ENCODE results near the gene CDH1. TPM values are rescaled to one million over a fixed set of nuclear protein-coding genes. Genes with fewer than 3 reads are reported as not detected.

CDH1 gene
- total RNA-seq, 2 experiments from 2014 or later: not detected

DNA sequence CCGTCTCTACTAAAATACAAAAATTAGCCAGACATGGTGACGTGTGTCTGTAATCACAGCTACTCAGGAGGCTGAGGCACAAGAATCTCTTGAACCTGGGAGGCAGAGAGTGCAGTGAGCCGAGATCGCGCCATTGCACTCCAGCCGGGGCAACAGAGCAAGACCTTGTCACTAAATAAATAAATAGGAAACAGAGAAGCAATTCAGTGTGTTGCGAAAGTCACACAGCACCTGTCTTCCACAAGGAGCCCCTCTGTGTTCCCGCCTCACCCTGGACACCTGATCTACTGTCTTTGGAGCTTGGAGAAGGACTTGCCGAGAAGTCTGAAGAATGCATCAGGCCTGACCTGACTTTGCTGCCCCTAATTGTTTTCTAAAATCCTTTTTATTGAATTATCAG lies 3.5 kb upstream of the CDH1 start:
- POLR2A ChIA-PET: no interaction called here
- Mint-ChIP-seq H3K27me3 (ENCODE audit: low read depth) (peaks cover 27% of the 10 kb centered on the region), H3K36me3 (ENCODE audit: low read depth) (peaks cover 2% of the 10 kb centered on the region), H3K9me3 (ENCODE audit: insufficient read depth) (no peaks in the 10 kb centered on the region), H3K27ac (no peak overlapping the region), H3K4me1 (ENCODE audit: low read depth) (peaks cover 5% of the 10 kb centered on the region), H3K4me3 (no peak overlapping the region)
- ATAC-seq: no peak
- DNase-seq: no peak
- CTCF ChIA-PET: no interaction called here

DNA sequence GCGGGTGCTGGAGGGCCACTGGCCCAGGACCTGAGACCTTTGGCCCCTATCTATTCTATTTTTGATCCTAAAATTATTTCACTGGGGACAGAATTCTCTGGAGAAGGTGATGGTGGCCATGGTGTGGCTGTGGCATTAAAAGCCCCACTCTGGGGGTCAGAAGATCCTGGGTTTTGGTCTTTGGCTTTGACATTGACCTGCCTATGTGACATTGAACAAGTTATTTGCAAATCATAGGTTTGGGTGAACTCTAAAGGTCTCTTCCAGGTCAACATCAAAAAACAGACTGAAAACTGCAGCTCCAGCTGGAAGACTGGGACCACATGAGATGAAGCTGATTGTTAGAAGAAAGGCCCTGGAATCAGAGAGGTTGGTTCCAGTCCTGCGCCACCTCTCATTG lies 2.3 kb upstream of the CDH1 start:
- peaks cover 2% of the 10 kb centered on the region for H3K36me3 Mint-ChIP-seq (ENCODE audit: low read depth)
- CTCF ChIA-PET: no interaction called here
- H3K27ac Mint-ChIP-seq: no peak overlapping the region
- peaks cover 5% of the 10 kb centered on the region for H3K4me1 Mint-ChIP-seq (ENCODE audit: low read depth)
- H3K9me3 Mint-ChIP-seq (ENCODE audit: insufficient read depth): no peaks in the 10 kb centered on the region
- peaks cover 28% of the 10 kb centered on the region for H3K27me3 Mint-ChIP-seq (ENCODE audit: low read depth)
- DNase-seq (no peak), ATAC-seq (no peak)
- H3K4me3 Mint-ChIP-seq: no peak overlapping the region
- POLR2A ChIA-PET: no interaction called here

GRCh38 chr16:68736561-68736960 lies 531 bp upstream of the CDH1 start:
- H3K36me3 Mint-ChIP-seq (ENCODE audit: low read depth): peaks cover 2% of the 10 kb centered on the region
- H3K9me3 Mint-ChIP-seq (ENCODE audit: insufficient read depth): no peaks in the 10 kb centered on the region
- ChIA-PET POLR2A (no interaction called here), CTCF (no interaction called here)
- H3K4me1 Mint-ChIP-seq (ENCODE audit: low read depth): peaks cover 5% of the 10 kb centered on the region
- H3K4me3 Mint-ChIP-seq: peak overlapping the region; percentile 12
- peaks cover 32% of the 10 kb centered on the region for H3K27me3 Mint-ChIP-seq (ENCODE audit: low read depth)
- DNase-seq (no peak), ATAC-seq (no peak)
- H3K27ac Mint-ChIP-seq: no peak overlapping the region

DNA sequence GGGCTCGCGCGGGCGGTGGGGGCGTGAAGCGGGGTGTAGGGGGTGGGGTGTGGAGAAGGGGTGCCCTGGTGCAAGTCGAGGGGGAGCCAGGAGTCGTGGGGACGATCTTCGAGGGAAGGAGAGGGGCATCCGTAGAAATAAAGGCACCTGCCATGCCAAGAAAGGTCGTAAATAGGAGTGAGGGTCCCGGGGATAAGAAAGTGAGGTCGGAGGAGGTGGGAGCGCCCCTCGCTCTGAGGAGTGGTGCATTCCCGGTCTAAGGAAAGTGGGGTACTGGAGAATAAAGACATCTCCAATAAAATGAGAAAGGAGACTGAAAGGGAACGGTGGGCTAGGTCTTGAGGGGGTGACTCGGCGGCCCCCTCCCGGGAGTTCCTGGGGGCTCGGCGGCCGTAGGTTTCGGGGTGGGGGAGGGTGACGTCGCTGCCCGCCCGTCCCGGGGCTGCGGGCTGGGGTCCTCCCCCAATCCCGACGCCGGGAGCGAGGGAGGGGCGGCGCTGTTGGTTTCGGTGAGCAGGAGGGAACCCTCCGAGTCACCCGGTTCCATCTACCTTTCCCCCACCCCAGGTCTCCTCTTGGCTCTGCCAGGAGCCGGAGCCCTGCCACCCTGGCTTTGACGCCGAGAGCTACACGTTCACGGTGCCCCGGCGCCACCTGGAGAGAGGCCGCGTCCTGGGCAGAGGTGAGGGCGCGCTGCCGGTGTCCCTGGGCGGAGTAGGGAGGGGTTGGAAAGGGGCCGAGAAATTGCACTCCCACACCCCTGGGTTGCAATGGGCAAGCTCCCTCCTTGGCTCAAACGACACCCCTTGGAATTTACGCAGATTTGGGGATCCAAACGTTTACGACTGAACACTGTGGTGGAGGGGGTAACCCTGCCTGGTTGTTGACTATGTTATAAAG lies 888 bp downstream of the CDH1 start:
- Mint-ChIP-seq H3K27ac (no peak overlapping the region), H3K9me3 (ENCODE audit: insufficient read depth) (no peaks in the 10 kb centered on the region), H3K4me3 (no peak overlapping the region), H3K27me3 (ENCODE audit: low read depth) (peaks cover 30% of the 10 kb centered on the region), H3K4me1 (ENCODE audit: low read depth) (peaks cover 5% of the 10 kb centered on the region), H3K36me3 (ENCODE audit: low read depth) (peaks cover 2% of the 10 kb centered on the region)
- ATAC-seq (no peak), DNase-seq (no peak)
- ChIA-PET POLR2A (no interaction called here), CTCF (no interaction called here)

- Mint-ChIP-seq H3K4me1 (ENCODE audit: low read depth) (peaks cover 5% of the 10 kb centered on the region), H3K9me3 (ENCODE audit: insufficient read depth) (no peaks in the 10 kb centered on the region), H3K27me3 (ENCODE audit: low read depth) (peaks cover 26% of the 10 kb centered on the region), H3K27ac (no peak overlapping the region), H3K36me3 (ENCODE audit: low read depth) (peaks cover 2% of the 10 kb centered on the region), H3K4me3 (no peak overlapping the region)
- DNase-seq (no peak), ATAC-seq (no peak)
- POLR2A ChIA-PET: no interaction called here
- CTCF ChIA-PET: interaction anchor here (1.1 to 1.5 kb wide), 2 partner anchors 150 to 230 kb away, joined by 3 read pairs; no protein-coding TSS in a partner anchor
Measured at GRCh38 chr16:68739964-68740627, 3.0 kb downstream of the CDH1 start.

GRCh38 chr16:68740628-68741346 lies 3.7 kb downstream of the CDH1 start:
- POLR2A ChIA-PET: no interaction called here
- peaks cover 25% of the 10 kb centered on the region for H3K27me3 Mint-ChIP-seq (ENCODE audit: low read depth)
- CTCF ChIA-PET: interaction anchor here (1.1 to 1.5 kb wide), 2 partner anchors 150 to 230 kb away, joined by 3 read pairs; no protein-coding TSS in a partner anchor

DNA sequence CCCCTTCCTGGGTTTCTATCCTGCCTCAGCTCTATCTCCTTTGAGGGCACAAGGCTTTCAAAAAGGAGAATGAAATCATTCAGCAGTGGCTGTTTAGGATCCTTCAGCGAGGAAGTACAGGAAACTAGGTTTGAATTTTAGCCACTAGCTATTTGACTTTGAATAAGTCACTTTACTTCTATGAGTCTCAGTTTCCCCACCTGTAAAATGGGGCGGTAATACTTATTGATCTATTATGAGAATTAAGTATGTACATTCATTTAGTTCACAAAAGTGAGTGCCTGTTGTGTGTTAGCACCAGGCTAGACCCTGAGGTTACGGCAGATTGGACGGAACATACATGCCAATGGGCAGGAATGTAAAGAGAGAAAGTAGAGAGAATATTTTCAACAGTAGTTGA lies 6.6 kb downstream of the CDH1 start:
- H3K27ac Mint-ChIP-seq: no peak overlapping the region
- CTCF ChIA-PET: no interaction called here
- H3K4me3 Mint-ChIP-seq: no peak overlapping the region
- H3K4me1 Mint-ChIP-seq (ENCODE audit: low read depth): no peaks in the 10 kb centered on the region
- no peak for DNase-seq
- H3K27me3 Mint-ChIP-seq (ENCODE audit: low read depth): peaks cover 8% of the 10 kb centered on the region
- no peaks in the 10 kb centered on the region for H3K36me3 Mint-ChIP-seq (ENCODE audit: low read depth)
- H3K9me3 Mint-ChIP-seq (ENCODE audit: insufficient read depth): no peaks in the 10 kb centered on the region
- POLR2A ChIA-PET: no interaction called here
- ATAC-seq: no peak

More at GRCh38 chr16:68740628-68741346, 3.7 kb downstream of the CDH1 start:
- ATAC-seq (no peak), DNase-seq (no peak)
- H3K27ac Mint-ChIP-seq: no peak overlapping the region
- no peaks in the 10 kb centered on the region for H3K9me3 Mint-ChIP-seq (ENCODE audit: insufficient read depth)
- peaks cover 5% of the 10 kb centered on the region for H3K4me1 Mint-ChIP-seq (ENCODE audit: low read depth)
- no peak overlapping the region for H3K4me3 Mint-ChIP-seq
- peaks cover 2% of the 10 kb centered on the region for H3K36me3 Mint-ChIP-seq (ENCODE audit: low read depth)

DNA sequence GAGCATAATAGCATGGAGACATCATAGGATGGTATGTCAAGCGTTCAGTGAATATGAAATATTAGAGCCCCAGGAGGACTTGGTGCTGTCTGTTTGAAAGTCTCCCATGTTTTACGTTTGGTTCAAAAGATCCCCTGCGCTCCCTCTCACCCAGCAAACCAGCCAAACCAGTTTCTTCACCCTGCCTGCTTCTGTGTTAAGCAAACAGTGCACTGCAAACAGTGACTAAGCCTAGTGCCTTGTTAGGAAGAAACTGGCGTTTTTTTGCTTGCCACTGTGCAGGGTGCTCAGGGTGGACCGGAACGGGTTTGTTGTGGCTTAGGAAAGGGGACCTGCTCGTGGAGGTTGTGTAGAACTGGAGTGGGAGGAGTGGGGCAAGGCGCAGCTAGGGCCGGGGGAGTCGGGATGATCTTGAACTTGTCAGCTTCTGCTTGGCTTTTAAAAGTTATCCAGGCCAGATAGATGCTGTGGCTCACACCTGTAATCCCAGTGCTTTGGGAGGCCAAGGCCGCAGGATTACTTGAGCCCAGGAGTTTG lies 7.7 kb downstream of the CDH1 start:
- CTCF ChIA-PET: no interaction called here
- POLR2A ChIA-PET: no interaction called here
- no peak for ATAC-seq
- Mint-ChIP-seq H3K4me3 (no peak overlapping the region), H3K36me3 (ENCODE audit: low read depth) (no peaks in the 10 kb centered on the region), H3K9me3 (ENCODE audit: insufficient read depth) (no peaks in the 10 kb centered on the region), H3K4me1 (ENCODE audit: low read depth) (no peaks in the 10 kb centered on the region), H3K27ac (no peak overlapping the region), H3K27me3 (ENCODE audit: low read depth) (peaks cover 11% of the 10 kb centered on the region)
- no peak for DNase-seq

- ATAC-seq (no peak), DNase-seq (no peak)
- no peaks in the 10 kb centered on the region for H3K9me3 Mint-ChIP-seq (ENCODE audit: insufficient read depth)
- H3K4me3 Mint-ChIP-seq: no peak overlapping the region
- H3K36me3 Mint-ChIP-seq (ENCODE audit: low read depth): no peaks in the 10 kb centered on the region
- no peak overlapping the region for H3K27ac Mint-ChIP-seq
- ChIA-PET CTCF (no interaction called here), POLR2A (no interaction called here)
- no peaks in the 10 kb centered on the region for H3K4me1 Mint-ChIP-seq (ENCODE audit: low read depth)
- peaks cover 7% of the 10 kb centered on the region for H3K27me3 Mint-ChIP-seq (ENCODE audit: low read depth)
Measured at GRCh38 chr16:68746951-68747350, 9.9 kb downstream of the CDH1 start.

GRCh38 chr16:68749432-68749831 lies 12.3 kb downstream of the CDH1 start:
- Mint-ChIP-seq H3K27me3 (ENCODE audit: low read depth) (peaks cover 6% of the 10 kb centered on the region), H3K4me1 (ENCODE audit: low read depth) (peaks cover 18% of the 10 kb centered on the region), H3K9me3 (ENCODE audit: insufficient read depth) (no peaks in the 10 kb centered on the region), H3K4me3 (no peak overlapping the region), H3K36me3 (ENCODE audit: low read depth) (no peaks in the 10 kb centered on the region), H3K27ac (no peak overlapping the region)
- CTCF ChIA-PET: no interaction called here
- POLR2A ChIA-PET: no interaction called here
- ATAC-seq (no peak), DNase-seq (no peak)

DNA sequence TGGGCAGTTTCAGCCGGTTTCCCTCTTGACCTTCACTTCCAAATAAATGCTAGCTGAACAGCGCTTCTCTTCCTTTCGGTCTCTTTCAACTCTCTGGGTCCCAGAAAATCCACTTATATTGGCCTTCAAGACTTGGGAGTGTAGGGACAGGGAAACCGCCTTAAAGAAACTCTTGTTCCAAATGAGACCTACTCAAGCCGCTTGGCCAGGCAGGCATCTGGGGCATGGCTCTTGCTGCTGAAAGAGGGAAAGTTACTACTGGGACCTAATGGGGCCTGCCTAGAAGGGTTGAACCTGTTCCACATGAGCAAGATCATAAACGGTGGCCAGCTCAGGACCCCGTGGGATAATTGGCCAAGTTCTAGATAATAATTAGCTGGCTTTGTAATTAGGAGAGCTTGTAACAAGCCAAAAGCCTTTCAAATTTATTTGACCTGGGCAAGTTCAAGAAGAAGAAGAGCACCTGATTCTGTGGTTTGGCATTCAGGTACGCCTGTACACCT lies 13.2 kb downstream of the CDH1 start:
- Mint-ChIP-seq H3K36me3 (ENCODE audit: low read depth) (no peaks in the 10 kb centered on the region), H3K4me1 (ENCODE audit: low read depth) (peaks cover 22% of the 10 kb centered on the region), H3K9me3 (ENCODE audit: insufficient read depth) (no peaks in the 10 kb centered on the region), H3K27ac (no peak overlapping the region), H3K4me3 (no peak overlapping the region), H3K27me3 (ENCODE audit: low read depth) (peaks cover 3% of the 10 kb centered on the region)
- CTCF ChIA-PET: no interaction called here
- ATAC-seq: no peak
- DNase-seq: no peak
- POLR2A ChIA-PET: no interaction called here

- no peak overlapping the region for H3K27ac Mint-ChIP-seq
- H3K9me3 Mint-ChIP-seq (ENCODE audit: insufficient read depth): no peaks in the 10 kb centered on the region
- no peaks in the 10 kb centered on the region for H3K36me3 Mint-ChIP-seq (ENCODE audit: low read depth)
- peaks cover 27% of the 10 kb centered on the region for H3K4me1 Mint-ChIP-seq (ENCODE audit: low read depth)
- H3K27me3 Mint-ChIP-seq (ENCODE audit: low read depth): peaks cover 3% of the 10 kb centered on the region
- no peak overlapping the region for H3K4me3 Mint-ChIP-seq
- no peak for DNase-seq
- ChIA-PET CTCF (no interaction called here), POLR2A (no interaction called here)
- no peak for ATAC-seq
Measured at GRCh38 chr16:68751160-68751559, 14.1 kb downstream of the CDH1 start.
